Stimulated activated CD4-positive, alpha-beta T cell treated with anti-CD3 and anti-CD28 coated beads, Interleukin-15, amount 100 ng/mL, for 1 hour (primary cell): ENCODE data around the gene CRYBG3.
A peak's percentile ranks its signal among the peaks of the same experiment; 100 is the strongest.

Experiments
- DNase-seq, 2 donors: peaks; one replicate each; pipeline ENCODE4 v3.0.0-alpha.2; 2020; ENCODE audit warnings: low read depth in 1 of 2, low spot score in 1 of 2

The CRYBG3 gene

GRCh38 chr3:97971679-97972567 lies 150.1 kb downstream of the CRYBG3 start, which contains the start of gene RIOX2:
Gene RIOX2 (minus strand): TSS chr3:97972431. CDS start chr3:97967593, 4,838 bp downstream.
- peak; percentile 53 to 69 for DNase-seq

- DNase-seq: no peak
Observed at GRCh38 chr3:97972976-97973375, 151.2 kb downstream of the CRYBG3 start.

- DNase-seq: no peak
Observed at GRCh38 chr3:97974996-97975395, 153.2 kb downstream of the CRYBG3 start.

- no peak for DNase-seq
Observed at GRCh38 chr3:97975466-97975865, 153.7 kb downstream of the CRYBG3 start.

GRCh38 chr3:97979610-97980009 lies 157.8 kb downstream of the CRYBG3 start:
- no peak for DNase-seq

GRCh38 chr3:97981886-97982285 lies 160.1 kb downstream of the CRYBG3 start:
- DNase-seq: no peak

- no peak for DNase-seq
Observed at GRCh38 chr3:97983933-97984491, 162.2 kb downstream of the CRYBG3 start.

GRCh38 chr3:97987306-97987705 lies 165.5 kb downstream of the CRYBG3 start:
- no peak for DNase-seq

GRCh38 chr3:97988784-97989568 lies 167.2 kb downstream of the CRYBG3 start:
- DNase-seq: no peak

GRCh38 chr3:97990624-97991292 lies 168.9 kb downstream of the CRYBG3 start:
- DNase-seq: no peak

- DNase-seq: no peak
Observed at GRCh38 chr3:97991293-97991682, 169.5 kb downstream of the CRYBG3 start.

GRCh38 chr3:97992547-97993173 lies 170.8 kb downstream of the CRYBG3 start:
- DNase-seq: no peak

- no peak for DNase-seq
Observed at GRCh38 chr3:97993526-97993925, 171.7 kb downstream of the CRYBG3 start.

- no peak for DNase-seq
Observed at GRCh38 chr3:97994328-97994945, 172.6 kb downstream of the CRYBG3 start.
